Measurements from ENCODE around the gene ZNF229.
"Not testable (repeated sequence)": the region's sequence is repeated elsewhere in the genome, so short reads cannot be mapped to it uniquely, and the experiment has no call there.

The ZNF229 gene

DNA sequence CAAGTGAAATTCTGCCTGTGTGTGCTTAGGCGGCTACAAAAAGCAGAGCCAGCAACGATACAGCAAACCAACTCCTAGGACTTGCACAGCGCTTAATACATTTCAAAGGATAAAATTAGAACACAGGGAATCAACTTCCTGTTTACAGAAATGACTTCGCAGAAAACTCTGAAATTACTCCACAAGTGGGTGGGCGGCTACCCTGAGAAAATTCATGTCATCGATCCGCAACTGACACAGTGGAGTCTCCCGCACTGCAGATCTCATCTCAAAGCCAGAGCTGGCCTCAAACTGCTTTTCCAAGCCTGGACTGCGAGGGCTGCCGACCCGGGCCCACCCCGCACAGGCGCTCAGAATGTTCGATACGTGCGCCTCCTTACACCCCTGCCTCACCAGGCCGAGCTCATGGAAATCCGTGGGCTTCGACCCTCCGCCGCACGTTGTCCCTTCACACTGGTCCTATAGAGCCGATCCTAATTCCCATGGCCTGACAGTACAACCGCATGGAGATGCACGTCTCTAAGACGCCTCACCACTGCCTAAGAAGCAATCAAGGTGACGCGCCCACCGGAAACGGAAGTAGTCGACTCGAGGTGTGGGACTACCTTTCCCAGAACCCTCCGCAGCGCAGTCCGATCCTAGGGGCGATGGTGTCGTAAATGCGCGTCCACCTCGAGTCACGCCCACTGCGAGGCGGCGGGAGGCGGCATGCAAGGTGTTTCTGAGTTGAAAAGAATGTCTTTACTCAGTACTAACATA, at the start of gene ZNF229:
Gene ZNF229 (minus strand): TSS at position 557 of the 759 bp plus-strand sequence. CDS start 5,625 bp downstream, outside the sequence.
- DNase-seq (ENCODE audit: low read depth in 2 of 2) = peak; percentile 30 to 60

DNA sequence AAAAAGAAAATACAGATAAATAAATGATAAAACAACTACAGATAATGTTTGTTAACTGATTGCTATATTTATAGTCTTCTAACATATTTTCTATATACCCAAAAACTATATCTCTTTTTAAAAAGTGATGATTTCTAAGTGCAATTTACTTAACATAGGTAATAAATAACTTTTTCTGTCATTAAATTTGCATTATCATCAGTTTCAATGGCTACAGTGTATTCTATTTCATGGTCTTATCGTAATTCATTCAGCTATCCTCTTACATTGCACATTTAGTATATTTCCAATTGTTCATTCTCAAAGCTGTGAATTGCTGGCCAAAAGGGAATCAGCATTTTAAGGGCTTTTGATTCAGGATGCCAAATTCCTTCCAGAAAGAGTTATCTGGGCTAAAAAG, 48.4 kb upstream of the ZNF229 start:
- no peak for DNase-seq (ENCODE audit: low read depth in 2 of 2)

DNA sequence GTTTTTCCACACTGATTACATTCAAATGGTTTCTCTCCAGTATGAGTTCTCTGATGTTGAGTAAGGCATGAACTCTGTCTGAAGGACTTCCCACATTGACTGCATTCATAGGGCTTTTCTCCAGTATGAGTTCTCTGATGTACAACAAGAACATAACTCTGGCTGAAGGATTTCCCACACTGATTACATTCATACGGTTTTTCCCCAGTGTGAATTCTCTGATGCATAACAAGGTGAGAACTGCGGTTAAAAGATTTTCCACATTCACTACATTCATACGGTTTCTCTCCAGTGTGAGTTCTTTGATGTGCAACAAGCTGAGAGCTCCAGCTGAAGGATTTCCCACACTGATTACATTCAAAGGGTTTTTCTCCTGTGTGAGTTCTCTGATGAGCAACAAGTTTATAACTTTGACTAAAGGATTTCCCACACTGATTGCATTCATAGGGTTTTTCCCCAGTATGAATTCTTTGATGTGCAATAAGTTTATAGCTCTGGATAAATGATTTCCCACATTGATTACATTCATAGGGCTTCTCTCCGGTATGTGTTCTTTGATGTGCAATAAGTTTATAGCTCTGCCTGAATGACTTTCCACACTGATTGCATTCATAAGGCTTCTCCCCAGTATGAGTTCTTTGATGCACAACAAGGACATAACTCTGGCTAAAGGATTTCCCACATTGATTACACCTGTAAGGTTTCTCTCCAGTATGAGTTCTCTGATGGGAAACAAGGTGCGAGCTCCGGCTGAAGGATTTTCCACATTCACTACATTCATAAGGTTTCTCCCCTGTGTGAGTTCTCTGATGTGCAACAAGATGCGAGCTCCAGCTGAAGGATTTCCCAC, 28.5 kb upstream of the ZNF229 start:
- DNase-seq (ENCODE audit: low read depth in 2 of 2) = no peak

DNA sequence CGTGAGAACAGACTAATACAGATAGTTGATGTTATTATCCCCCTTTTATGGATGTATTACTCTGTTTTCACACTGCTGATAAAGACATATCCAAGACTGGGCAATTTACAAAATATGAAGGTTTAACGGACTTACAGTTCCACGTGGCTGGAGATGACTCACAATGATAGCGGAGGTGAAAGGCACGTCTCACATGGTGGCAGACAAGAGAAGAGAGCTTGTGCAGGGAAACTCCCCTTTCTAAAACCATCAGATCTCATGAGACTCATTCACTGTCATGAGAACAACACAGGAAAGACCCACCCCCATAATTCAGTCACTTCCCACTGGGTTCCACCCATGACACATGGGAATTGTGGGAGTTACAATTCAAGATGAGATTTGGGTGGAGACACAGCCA, 20.5 kb upstream of the ZNF229 start:
- not testable (repeated sequence) for DNase-seq (ENCODE audit: low read depth in 2 of 2)

DNA sequence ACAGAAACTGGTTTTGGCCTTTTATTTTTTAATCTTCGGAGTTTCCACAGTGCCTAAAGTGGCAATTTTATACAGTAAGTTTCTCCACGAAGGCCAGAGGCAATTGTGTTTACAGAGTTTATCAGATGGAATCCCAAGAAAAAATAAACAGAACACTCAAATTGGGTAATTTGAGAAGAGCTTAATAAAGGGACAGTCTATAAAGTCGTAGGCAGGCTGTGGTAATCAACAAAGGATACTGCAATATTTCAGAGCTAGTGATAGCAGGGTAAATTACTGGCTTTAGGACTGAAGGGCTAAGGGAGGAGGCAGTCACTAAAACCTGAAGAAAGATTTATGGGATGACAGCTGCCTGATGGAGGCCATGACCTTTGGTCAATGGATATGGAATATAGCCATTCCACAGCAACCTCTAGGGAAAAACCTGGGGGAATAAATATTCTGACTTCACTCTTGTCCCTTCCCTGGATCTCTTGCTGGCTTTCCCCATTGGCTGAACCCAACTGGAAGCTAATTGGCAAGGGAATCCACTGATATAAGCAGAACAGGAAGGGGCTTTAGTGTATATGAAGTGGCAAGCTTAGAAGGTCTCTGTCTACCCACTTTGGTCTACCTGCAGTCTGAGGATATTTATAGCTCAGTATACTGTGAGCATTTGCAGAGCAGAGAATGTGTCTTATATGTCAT, 14.5 kb upstream of the ZNF229 start:
- not testable (repeated sequence) for DNase-seq (ENCODE audit: low read depth in 2 of 2)

DNA sequence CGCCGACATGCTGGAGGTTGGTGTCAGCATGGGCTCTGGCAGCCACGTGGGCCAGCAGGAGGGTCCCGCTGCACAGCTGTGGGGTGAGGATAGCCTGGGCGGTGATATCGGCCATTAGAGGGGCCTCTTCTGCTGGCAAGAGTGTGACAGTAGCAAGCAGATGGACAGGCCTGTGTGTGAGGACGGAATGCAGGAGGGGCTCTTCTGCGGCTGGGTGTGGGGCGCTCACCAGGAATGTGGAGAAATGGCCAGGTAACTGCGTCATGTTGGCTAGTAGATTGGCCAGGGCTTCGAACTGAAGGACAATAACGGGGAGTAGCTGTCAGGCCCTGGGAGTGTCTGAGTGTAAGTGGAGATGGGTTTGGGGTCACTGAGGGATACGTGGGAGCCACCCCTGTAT, 7.7 kb upstream of the ZNF229 start:
- DNase-seq (ENCODE audit: low read depth in 2 of 2) = not testable (repeated sequence)

DNA sequence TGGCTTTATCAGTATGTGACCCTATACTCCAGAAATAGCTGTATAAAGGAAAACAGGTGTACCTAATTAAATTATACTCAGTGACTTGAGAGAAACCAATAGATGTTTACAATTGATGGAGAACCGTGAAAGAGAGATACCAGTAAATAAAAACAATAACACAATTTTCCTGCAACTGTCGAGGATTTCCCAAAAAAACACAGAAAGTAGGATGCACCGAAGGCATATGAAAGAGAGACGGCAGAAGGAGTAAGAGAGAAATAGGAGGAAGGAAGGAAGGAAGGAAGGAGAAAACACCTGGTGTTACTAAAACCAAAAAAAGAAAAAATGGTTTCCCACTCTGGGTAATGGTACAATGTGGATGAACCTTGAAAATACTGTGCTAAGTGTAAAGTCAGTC, 6.8 kb upstream of the ZNF229 start:
- no peak for DNase-seq (ENCODE audit: low read depth in 2 of 2)

DNA sequence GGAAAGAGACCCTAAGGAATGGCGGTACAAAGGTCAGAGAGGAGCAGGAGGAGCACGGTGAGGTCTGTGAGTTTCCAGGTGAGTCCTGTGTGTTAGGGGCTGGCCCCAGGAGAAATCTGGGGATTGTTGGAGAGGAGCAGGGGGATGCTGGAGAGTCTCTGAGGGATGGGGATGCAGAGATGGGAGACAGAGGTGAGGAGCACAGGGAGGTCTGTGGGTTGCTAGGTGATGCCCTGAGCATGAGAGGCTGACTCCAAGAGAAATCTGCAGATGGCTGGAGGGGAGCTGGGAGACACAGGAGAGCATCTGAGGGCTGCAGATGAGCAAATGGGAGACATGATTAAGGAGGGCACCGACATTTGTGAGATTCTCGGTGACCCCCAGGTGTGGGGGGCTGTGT, 4.1 kb upstream of the ZNF229 start:
- no peak for DNase-seq (ENCODE audit: low read depth in 2 of 2)

DNA sequence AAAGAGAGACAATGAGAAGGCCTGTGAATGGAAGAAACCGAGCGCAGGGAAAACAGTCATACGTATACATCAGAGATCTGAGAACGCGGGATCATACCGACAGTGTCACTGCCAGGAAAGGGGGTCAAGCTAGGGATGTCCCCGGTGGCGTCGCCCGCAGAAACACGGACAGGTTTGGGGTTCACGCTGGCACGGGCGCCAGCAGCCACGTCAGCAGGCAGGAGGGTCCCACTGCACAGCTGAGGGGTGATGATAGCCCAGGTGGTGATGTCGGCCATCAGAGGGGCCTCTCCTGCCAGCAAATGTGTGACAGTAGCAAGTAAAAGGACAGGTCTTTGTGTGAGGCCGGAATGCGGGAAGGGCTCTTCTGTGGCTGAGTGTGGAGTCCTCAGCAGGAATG, 3.4 kb upstream of the ZNF229 start:
- no peak for DNase-seq (ENCODE audit: low read depth in 2 of 2)

DNA sequence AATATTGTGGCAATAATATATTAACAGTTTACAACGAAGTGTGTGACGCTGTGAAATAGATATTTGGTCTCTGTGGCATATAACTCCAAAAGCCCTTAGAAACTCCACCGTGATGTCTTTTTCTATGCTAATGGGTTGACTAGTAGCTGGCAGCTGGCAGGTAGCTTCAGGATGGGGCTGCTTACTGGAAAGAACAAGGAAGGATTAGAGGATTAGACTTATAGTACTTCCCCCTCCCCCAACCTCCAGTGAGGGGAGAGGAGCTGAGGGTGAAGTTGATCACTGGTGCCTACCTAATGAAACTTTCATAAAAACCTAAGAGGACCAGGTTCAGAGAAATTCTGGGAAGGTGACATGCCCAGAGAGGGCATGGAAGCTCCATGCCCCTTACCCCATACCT, 9.8 kb downstream of the ZNF229 start:
- DNase-seq (ENCODE audit: low read depth in 2 of 2) = no peak

DNA sequence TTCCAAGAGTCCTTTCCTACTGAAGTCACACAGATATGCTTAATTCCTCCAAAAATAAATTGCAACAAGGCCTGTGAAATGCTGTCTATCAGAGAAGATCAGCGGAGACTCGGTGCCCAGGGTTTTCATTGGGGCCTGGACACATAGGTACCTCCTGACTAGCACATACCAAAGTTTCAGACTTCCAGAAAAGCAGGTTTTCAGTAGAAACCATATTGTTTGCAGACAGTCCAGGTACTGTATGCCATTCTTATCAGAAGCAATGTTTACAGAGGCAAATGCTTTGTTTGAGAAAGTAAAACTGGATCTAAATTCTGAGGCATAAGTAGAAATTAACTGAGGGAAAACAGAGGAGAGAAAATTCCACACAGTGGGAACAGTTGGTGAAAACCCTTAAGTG, 12.8 kb downstream of the ZNF229 start:
- no peak for DNase-seq (ENCODE audit: low read depth in 2 of 2)

DNA sequence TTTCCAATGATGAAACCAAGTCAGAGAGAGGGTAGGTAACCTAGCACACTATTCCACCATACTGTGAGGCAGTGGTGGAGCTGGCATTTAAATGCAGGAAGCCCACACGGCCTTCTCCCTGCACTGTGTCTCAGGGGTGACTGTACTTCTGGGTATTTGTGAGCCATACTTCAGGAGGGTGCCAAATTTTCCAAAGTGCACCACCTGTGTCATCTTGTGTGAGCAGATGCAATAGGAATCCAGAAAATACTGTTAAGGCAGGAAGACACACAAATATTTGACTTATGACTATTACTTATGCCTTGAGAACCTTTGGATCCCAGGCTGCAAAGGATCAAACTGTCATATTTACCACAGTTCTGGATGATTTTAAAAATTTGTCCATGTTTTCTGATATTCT, 17.3 kb downstream of the ZNF229 start:
- no peak for DNase-seq (ENCODE audit: low read depth in 2 of 2)

DNA sequence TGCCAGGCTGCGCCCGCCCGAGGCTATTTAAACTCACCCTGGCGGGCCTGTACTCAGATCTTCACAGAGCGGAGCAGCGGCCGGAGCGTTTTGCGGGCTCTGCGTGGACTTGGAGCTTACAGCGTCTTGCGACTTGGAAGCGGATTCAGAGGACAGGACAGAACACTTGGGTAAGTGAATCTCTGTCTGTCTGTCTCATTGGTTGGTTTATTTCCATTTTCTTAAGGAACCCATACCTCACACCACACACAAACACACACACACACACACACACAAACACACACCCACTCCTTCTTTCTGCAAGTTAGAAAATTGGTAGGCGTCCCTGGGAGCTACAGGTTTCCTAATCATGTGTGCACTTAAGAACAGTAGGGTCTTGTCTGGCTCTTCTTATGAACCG, 32.7 kb downstream of the ZNF229 start:
- not testable (repeated sequence) for DNase-seq (ENCODE audit: low read depth in 2 of 2)

DNA sequence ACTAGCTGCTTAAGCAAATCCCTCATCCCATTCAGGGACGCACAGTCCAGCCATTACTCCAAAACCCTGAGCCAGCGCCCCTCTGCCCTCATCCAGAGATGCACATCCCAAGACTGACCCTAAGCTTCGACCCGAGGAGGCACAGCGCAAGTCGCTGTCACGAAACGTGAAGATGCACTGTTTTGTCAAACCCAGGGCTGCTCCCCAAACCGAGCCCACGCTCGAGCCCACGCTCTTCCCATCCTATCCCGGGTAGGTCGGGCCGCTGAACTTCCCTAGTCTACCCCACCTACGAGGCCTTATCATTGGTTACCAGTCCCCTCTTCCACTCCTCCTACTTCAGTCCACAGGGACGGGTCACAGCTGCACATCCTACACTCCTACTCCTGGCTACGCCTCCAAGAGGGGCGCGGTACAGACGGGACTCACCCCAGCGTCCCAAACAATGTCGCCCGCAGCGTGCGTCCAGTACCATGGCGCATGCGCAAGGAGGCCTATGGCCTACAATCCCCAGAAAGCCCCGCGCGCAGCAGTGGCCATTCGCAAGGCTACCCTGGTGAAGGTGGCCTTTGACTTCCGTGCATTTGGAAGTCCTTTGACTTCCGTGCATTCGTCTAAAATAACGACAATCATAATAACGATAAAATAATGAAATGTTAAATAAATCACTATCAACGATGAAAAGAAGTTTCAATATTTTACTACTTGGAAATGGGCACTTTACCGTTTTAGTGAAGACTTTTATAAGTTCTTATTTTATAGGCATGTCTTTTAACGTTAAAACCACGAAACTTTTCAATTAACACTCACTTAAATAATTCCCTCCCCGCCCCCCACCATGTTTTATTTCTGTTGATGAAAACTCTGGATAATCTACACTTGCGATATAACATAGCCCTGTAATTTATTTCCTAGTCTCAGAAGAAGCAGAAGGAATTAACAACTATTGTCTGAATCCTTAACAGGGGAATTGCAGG, 46.8 kb downstream of the ZNF229 start, which contains the start of gene ZNF285:
Gene ZNF285 (minus strand): TSS at position 470 of the 977 bp plus-strand sequence. CDS start 4,395 bp downstream, outside the sequence.
- peak; percentile 40 to 63 for DNase-seq (ENCODE audit: low read depth in 2 of 2)

DNA sequence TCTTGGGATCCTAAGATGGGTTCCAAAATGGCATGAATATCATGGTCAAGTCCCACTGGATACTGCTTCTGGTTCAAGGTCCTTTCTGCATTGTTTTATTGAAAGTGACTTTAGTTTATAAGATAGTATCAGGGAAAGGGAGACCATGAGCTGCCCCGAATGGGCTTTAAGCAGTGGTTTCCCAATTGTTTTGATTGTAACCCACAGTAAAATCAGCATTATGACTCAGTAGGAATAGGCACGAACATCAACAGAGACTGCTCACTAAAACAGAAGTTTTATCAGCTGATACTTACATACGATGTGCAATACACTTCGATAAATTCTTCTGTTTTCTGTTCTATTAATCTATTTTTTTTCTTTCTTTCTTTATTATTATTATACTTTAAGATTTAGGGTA, 59.0 kb downstream of the ZNF229 start:
- not testable (repeated sequence) for DNase-seq (ENCODE audit: low read depth in 2 of 2)

Measured in stimulated activated CD4-positive, alpha-beta T cell treated with anti-CD3 and anti-CD28 coated beads, Interleukin-1b, Interleukin-23, amount 100 ng/mL, for 4 hours (primary cell).